ENCODE results near the gene HNRNPLL. TPM values are rescaled to one million over a fixed set of nuclear protein-coding genes. Genes with fewer than 3 reads are reported as not detected.

Gene HNRNPLL
- total RNA-seq, 1 experiment from 2014 or later: 43.2 TPM

GRCh38 chr2:38553554-38553953 lies 49.2 kb downstream of the HNRNPLL start:
- H2AFZ ChIP-seq (ENCODE audit: low read depth, low read length, poor library complexity, severe bottlenecking): no peak overlapping the region
- no TSS peak for BruUV-seq (replicated peaks)
- H3K36me3 ChIP-seq (ENCODE audit: control insufficient read depth in 1 of 2, insufficient read depth in 2 of 2, low read length in 2 of 2): no peaks in the 10 kb centered on the region
- ChIA-PET POLR2A (no interaction called here), RAD21 (ENCODE audit: low non-redundant PET in 1 of 2, low total read pairs in 2 of 2, uncharacterized antibody in 2 of 2, unreplicated experiment in 2 of 2) (no interaction called here), CTCF (interaction anchor here (1.5 kb wide), 1 partner anchor 28 kb away, joined by 8 read pairs; no protein-coding TSS in a partner anchor)
- no peaks in the 10 kb centered on the region for H3K79me2 ChIP-seq (ENCODE audit: insufficient read depth, low read length)
- TF ChIP-seq, protein P1, sequence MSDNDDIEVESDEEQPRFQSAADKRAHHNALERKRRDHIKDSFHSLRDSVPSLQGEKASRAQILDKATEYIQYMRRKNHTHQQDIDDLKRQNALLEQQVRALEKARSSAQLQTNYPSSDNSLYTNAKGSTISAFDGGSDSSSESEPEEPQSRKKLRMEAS (IDR thresholded peaks at IDR 0.05): no peak
- no peak for TF ChIP-seq RAD21 (IDR thresholded peaks at IDR 0.05; ENCODE audit: low read depth)
- TF ChIP-seq SIN3A (IDR thresholded peaks at IDR 0.05; ENCODE audit: low read depth): no peak
- TF ChIP-seq FOSL1 (IDR thresholded peaks at IDR 0.05; ENCODE audit: low read depth): no peak
- TF ChIP-seq CEBPB (IDR thresholded peaks at IDR 0.05; ENCODE audit: low read depth): no peak
- no peak for TF ChIP-seq TCF7L2 (IDR thresholded peaks at IDR 0.05; ENCODE audit: borderline replicate concordance, extremely low read depth, insufficient read depth, insufficient read length)
- no peak for TF ChIP-seq ATF3 (IDR thresholded peaks at IDR 0.05)
- TF ChIP-seq, protein P2, sequence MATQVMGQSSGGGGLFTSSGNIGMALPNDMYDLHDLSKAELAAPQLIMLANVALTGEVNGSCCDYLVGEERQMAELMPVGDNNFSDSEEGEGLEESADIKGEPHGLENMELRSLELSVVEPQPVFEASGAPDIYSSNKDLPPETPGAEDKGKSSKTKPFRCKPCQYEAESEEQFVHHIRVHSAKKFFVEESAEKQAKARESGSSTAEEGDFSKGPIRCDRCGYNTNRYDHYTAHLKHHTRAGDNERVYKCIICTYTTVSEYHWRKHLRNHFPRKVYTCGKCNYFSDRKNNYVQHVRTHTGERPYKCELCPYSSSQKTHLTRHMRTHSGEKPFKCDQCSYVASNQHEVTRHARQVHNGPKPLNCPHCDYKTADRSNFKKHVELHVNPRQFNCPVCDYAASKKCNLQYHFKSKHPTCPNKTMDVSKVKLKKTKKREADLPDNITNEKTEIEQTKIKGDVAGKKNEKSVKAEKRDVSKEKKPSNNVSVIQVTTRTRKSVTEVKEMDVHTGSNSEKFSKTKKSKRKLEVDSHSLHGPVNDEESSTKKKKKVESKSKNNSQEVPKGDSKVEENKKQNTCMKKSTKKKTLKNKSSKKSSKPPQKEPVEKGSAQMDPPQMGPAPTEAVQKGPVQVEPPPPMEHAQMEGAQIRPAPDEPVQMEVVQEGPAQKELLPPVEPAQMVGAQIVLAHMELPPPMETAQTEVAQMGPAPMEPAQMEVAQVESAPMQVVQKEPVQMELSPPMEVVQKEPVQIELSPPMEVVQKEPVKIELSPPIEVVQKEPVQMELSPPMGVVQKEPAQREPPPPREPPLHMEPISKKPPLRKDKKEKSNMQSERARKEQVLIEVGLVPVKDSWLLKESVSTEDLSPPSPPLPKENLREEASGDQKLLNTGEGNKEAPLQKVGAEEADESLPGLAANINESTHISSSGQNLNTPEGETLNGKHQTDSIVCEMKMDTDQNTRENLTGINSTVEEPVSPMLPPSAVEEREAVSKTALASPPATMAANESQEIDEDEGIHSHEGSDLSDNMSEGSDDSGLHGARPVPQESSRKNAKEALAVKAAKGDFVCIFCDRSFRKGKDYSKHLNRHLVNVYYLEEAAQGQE (IDR thresholded peaks at IDR 0.05; ENCODE audit: low read depth): no peak
- TF ChIP-seq, protein P3, sequence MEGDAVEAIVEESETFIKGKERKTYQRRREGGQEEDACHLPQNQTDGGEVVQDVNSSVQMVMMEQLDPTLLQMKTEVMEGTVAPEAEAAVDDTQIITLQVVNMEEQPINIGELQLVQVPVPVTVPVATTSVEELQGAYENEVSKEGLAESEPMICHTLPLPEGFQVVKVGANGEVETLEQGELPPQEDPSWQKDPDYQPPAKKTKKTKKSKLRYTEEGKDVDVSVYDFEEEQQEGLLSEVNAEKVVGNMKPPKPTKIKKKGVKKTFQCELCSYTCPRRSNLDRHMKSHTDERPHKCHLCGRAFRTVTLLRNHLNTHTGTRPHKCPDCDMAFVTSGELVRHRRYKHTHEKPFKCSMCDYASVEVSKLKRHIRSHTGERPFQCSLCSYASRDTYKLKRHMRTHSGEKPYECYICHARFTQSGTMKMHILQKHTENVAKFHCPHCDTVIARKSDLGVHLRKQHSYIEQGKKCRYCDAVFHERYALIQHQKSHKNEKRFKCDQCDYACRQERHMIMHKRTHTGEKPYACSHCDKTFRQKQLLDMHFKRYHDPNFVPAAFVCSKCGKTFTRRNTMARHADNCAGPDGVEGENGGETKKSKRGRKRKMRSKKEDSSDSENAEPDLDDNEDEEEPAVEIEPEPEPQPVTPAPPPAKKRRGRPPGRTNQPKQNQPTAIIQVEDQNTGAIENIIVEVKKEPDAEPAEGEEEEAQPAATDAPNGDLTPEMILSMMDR (IDR thresholded peaks at IDR 0.05 in 2 of 3, conservative IDR thresholded peaks at IDR 0.05 in 1 of 3; ENCODE audit: borderline replicate concordance in 1 of 3, insufficient read depth in 1 of 3, low read depth in 2 of 3, low read length in 2 of 3): no peak
- H3K4me2 ChIP-seq (ENCODE audit: low read length): no peak overlapping the region
- DNase-seq (ENCODE audit: low read depth, low spot score) (no peak), ATAC-seq (no peak)
- no peak overlapping the region for H3K4me3 ChIP-seq (replicated peaks in 1 of 2; ENCODE audit: low read depth in 1 of 2, low read length in 2 of 2)
- no peak overlapping the region for H3K27ac ChIP-seq (ENCODE audit: low read depth, low read length)
- H3K9me3 ChIP-seq (ENCODE audit: control insufficient read depth in 1 of 2, insufficient read depth in 1 of 2, low read depth in 1 of 2, low read length in 2 of 2): no peaks in the 10 kb centered on the region
- H3K9ac ChIP-seq (ENCODE audit: low read length): no peak overlapping the region
- H3K4me1 ChIP-seq (ENCODE audit: control insufficient read depth in 1 of 2, insufficient read depth in 2 of 2, low read length in 2 of 2): no peaks in the 10 kb centered on the region
- no peaks in the 10 kb centered on the region for H3K9me2 ChIP-seq (ENCODE audit: insufficient read depth)
- H4K20me1 ChIP-seq (ENCODE audit: insufficient read depth): no peaks in the 10 kb centered on the region
- H3K27me3 ChIP-seq (ENCODE audit: insufficient read depth, low read length): no peaks in the 10 kb centered on the region
- intact Hi-C loops (cut with micrococcal nuclease): no loop called here
